ENCODE data around the gene CCDC57.

- TF ChIP-seq CTCF (conservative IDR thresholded peaks at IDR 0.05) (no peak), EZH2 (IDR thresholded peaks at IDR 0.05; ENCODE audit: low read depth) (no peak)
Measured at GRCh38 chr17:82096709-82097183, 115.9 kb downstream of the CCDC57 start.

All from PC-9 (cell line).